HEK293 (cell line): ENCODE data around the gene LMF1.

Experiments
- CTCF ChIA-PET: fragments of 350-600 bp; formaldehyde crosslinking; extraction: SDS; loops from one replicate; lab custom pipeline; 2021; ENCODE audit warnings: antibody characterized with exemption; lab: Yijun Ruan, JAX
- POLR2A ChIA-PET: fragments of 300-600 bp; formaldehyde crosslinking; extraction: SDS; loops from one replicate; lab custom pipeline; 2020; ENCODE audit warnings: antibody characterized with exemption, inconsistent platforms; lab: Yijun Ruan, JAX
- H3K27ac ChIP-seq: fragments of 200-500 bp; sonication (Bioruptor generic); 2 replicates; pipeline ENCODE4 v1.5.1; 2014; ENCODE audit warnings: low read depth, low read length, control low read depth, inconsistent platforms; ENCODE audit errors: extremely low read depth
- H3K36me3 ChIP-seq, 2 experiments: fragments of 200-500 bp in 1 of 2; sonication (Bioruptor generic) in 1 of 2; 1 replicate in 1 of 2; 2 replicates in 1 of 2; pipeline ENCODE4 v1.5.1; 2014 to 2017; ENCODE audit warnings: inconsistent platforms in 2 of 2, low read length in 2 of 2; ENCODE audit not compliant: control insufficient read depth in 2 of 2, insufficient read depth in 1 of 2
- H3K4me1 ChIP-seq: fragments of 200-500 bp; sonication (Bioruptor generic); 2 replicates; pipeline ENCODE4 v1.5.1; 2014; ENCODE audit warnings: mild to moderate bottlenecking, low read length, inconsistent platforms; ENCODE audit not compliant: control insufficient read depth, insufficient read depth
- H3K4me3 ChIP-seq: 2 replicates; pipeline ENCODE4 v1.5.1; 2011; ENCODE audit warnings: low read depth, mild to moderate bottlenecking, control low read depth, low read length, moderate library complexity
- H3K9me3 ChIP-seq: fragments of 200-500 bp; sonication (Bioruptor generic); 2 replicates; pipeline ENCODE4 v1.5.1; 2014; ENCODE audit warnings: low read depth, low read length, inconsistent platforms; ENCODE audit not compliant: control insufficient read depth, insufficient read depth
- AEBP2 ChIP-seq: fragments of 450-650 bp; formaldehyde crosslinking; IDR thresholded peaks from 2 replicates; pipeline ENCODE4 v1.5.1; 2016; ENCODE audit warnings: missing biosample characterization, missing genetic modification characterization, borderline replicate concordance
- KLF9 ChIP-seq: fragments of 450-650 bp; formaldehyde crosslinking; IDR thresholded peaks from 2 replicates; pipeline ENCODE4 v1.5.1; 2016; ENCODE audit warnings: missing biosample characterization, missing genetic modification characterization, low read depth
- OSR2 ChIP-seq: fragments of 450-650 bp; formaldehyde crosslinking; IDR thresholded peaks from 2 replicates; pipeline ENCODE4 v1.5.1; 2016; ENCODE audit warnings: missing biosample characterization, missing genetic modification characterization
- SCRT2 ChIP-seq: fragments of 450-650 bp; formaldehyde crosslinking; IDR thresholded peaks from 2 replicates; pipeline ENCODE4 v1.5.1; 2016; ENCODE audit warnings: missing biosample characterization, missing genetic modification characterization
- TCF7L2 ChIP-seq: IDR thresholded peaks from 2 replicates; pipeline ENCODE4 v1.6.1; 2011; ENCODE audit warnings: low read depth, mild to moderate bottlenecking, inconsistent platforms, low read length, moderate library complexity, borderline replicate concordance
- ZBTB10 ChIP-seq: fragments of 450-650 bp; formaldehyde crosslinking; IDR thresholded peaks from 2 replicates; pipeline ENCODE4 v1.5.1; 2016; ENCODE audit warnings: missing biosample characterization, missing genetic modification characterization
- ZFHX2 ChIP-seq: fragments of 450-650 bp; formaldehyde crosslinking; conservative IDR thresholded peaks from 2 replicates; pipeline ENCODE4 v1.5.1; 2016; ENCODE audit warnings: missing biosample characterization, missing genetic modification characterization
- ZIC2 ChIP-seq: fragments of 450-650 bp; formaldehyde crosslinking; IDR thresholded peaks from 2 replicates; pipeline ENCODE4 v1.5.1; 2016; ENCODE audit warnings: missing biosample characterization, missing genetic modification characterization
- ZNF148 ChIP-seq: fragments of 450-650 bp; formaldehyde crosslinking; IDR thresholded peaks from 2 replicates; pipeline ENCODE4 v1.5.0; 2017; ENCODE audit warnings: missing biosample characterization, missing genetic modification characterization, borderline replicate concordance
- ZNF24 ChIP-seq: fragments of 450-650 bp; formaldehyde crosslinking; IDR thresholded peaks from 2 replicates; pipeline ENCODE4 v1.5.1; 2016; ENCODE audit warnings: missing biosample characterization, missing genetic modification characterization
- ZNF398 ChIP-seq: fragments of 450-650 bp; formaldehyde crosslinking; IDR thresholded peaks from 2 replicates; pipeline ENCODE4 v1.5.1; 2017; ENCODE audit warnings: missing biosample characterization, missing genetic modification characterization
- ZNF404 ChIP-seq: fragments of 450-650 bp; formaldehyde crosslinking; IDR thresholded peaks from 2 replicates; pipeline ENCODE4 v1.5.1; 2017; ENCODE audit warnings: missing biosample characterization, missing genetic modification characterization
- ZNF488 ChIP-seq: fragments of 450-650 bp; formaldehyde crosslinking; IDR thresholded peaks from 2 replicates; pipeline ENCODE4 v1.5.1; 2016; ENCODE audit warnings: missing biosample characterization, missing genetic modification characterization
- ZNF558 ChIP-seq: fragments of 450-650 bp; formaldehyde crosslinking; IDR thresholded peaks from 2 replicates; pipeline ENCODE4 v1.5.1; 2016; ENCODE audit warnings: missing biosample characterization, missing genetic modification characterization
- ZNF560 ChIP-seq: fragments of 450-650 bp; formaldehyde crosslinking; IDR thresholded peaks from 2 replicates; pipeline ENCODE4 v1.5.1; 2017; ENCODE audit warnings: missing biosample characterization, missing genetic modification characterization, borderline replicate concordance
- ZNF600 ChIP-seq: fragments of 450-650 bp; formaldehyde crosslinking; IDR thresholded peaks from 2 replicates; pipeline ENCODE4 v1.5.1; 2016; ENCODE audit warnings: missing biosample characterization, missing genetic modification characterization

The LMF1 gene

GRCh38 chr16:984121-984694, 13.4 kb upstream of the LMF1 start:
- TF ChIP-seq TCF7L2 (no peak), KLF9 (no peak), ZNF148 (tag by site-specific recombination) (no peak), ZNF398 (tag by site-specific recombination) (no peak), ZFHX2 (tag by site-specific recombination) (peak; percentile 35; the same call in 1 of the 2 replicates), OSR2 (no peak), ZNF24 (tag by site-specific recombination) (no peak)
- H3K4me3 ChIP-seq: no peak overlapping the region
- H3K9me3 ChIP-seq: no peaks in the 10 kb centered on the region
- ChIA-PET CTCF (interaction anchor here (0.7 to 1.4 kb wide), 2 partner anchors 64 to 71 kb away, joined by 3 to 4 read pairs; no protein-coding TSS in a partner anchor), POLR2A (interaction anchor here (1.2 kb wide), 1 partner anchor 13 kb away, joined by 4 read pairs; no protein-coding TSS in a partner anchor)
- no peaks in the 10 kb centered on the region for H3K36me3 ChIP-seq
- H3K4me1 ChIP-seq: no peaks in the 10 kb centered on the region
- no peak overlapping the region for H3K27ac ChIP-seq

GRCh38 chr16:983044-984030, 12.6 kb upstream of the LMF1 start:
- H3K27ac ChIP-seq: no peak overlapping the region
- CTCF ChIA-PET: interaction anchor here (0.5 to 1.4 kb wide), 4 partner anchors 65 to 288 kb away, joined by 3 to 4 read pairs (median 3); no protein-coding TSS in a partner anchor

GRCh38 chr16:982145-983043, 11.6 kb upstream of the LMF1 start:
- no peaks in the 10 kb centered on the region for H3K4me1 ChIP-seq
- H3K4me3 ChIP-seq: no peak overlapping the region
- no peak overlapping the region for H3K27ac ChIP-seq
- no peaks in the 10 kb centered on the region for H3K9me3 ChIP-seq
- ChIA-PET POLR2A (interaction anchor here (1.8 kb wide), 1 partner anchor 15 kb away, joined by 4 read pairs; no protein-coding TSS in a partner anchor), CTCF (interaction anchor here (0.5 to 1.0 kb wide), 3 partner anchors 75 to 287 kb away, joined by 3 to 6 read pairs (median 3); no protein-coding TSS in a partner anchor)
- H3K36me3 ChIP-seq: no peaks in the 10 kb centered on the region
- no peak for TF ChIP-seq ZNF560 (tag by site-specific recombination)
- TF ChIP-seq ZNF558 (tag by site-specific recombination): no peak
- no peak; the same call in 1 of the 2 replicates for TF ChIP-seq ZIC2
- TF ChIP-seq SCRT2 (tag by site-specific recombination): peak; percentile 77
- TF ChIP-seq ZNF404 (tag by site-specific recombination): no peak
- no peak for TF ChIP-seq ZBTB10 (tag by site-specific recombination)
- no peak for TF ChIP-seq AEBP2 (tag by site-specific recombination)
- 0 out of 2 replicates have a peak, but pooled peaks have one; percentile 20 for TF ChIP-seq ZFHX2 (tag by site-specific recombination)

More at GRCh38 chr16:983044-984030, 12.6 kb upstream of the LMF1 start:
- POLR2A ChIA-PET: interaction anchor here (1.2 to 1.8 kb wide), 2 partner anchors 14 kb away, joined by 4 read pairs; no protein-coding TSS in a partner anchor
- H3K9me3 ChIP-seq: no peaks in the 10 kb centered on the region
- H3K4me1 ChIP-seq: no peaks in the 10 kb centered on the region
- H3K36me3 ChIP-seq: no peaks in the 10 kb centered on the region
- TF ChIP-seq ZNF488 (tag by site-specific recombination) (no peak), ZNF600 (tag by site-specific recombination) (0 out of 2 replicates have a peak, but pooled peaks have one; percentile 60)
- no peak overlapping the region for H3K4me3 ChIP-seq
